GM21576 (cell line): ENCODE measurements around the gene CRY1.
A peak's percentile ranks its signal among the peaks of the same experiment; 100 is the strongest.
"Not testable (repeated sequence)": the region's sequence is repeated elsewhere in the genome, so short reads cannot be mapped to it uniquely, and the experiment has no call there.

Experiments used
- ATAC-seq: cut with Tn5 transposase; IDR thresholded peaks from one replicate; pipeline ENCODE4 v1.9.1; 2021; ENCODE audit warnings: mild to moderate bottlenecking, moderate library complexity; ENCODE audit not compliant: unreplicated experiment

CRY1 gene

GRCh38 chr12:107012736-107013425 lies 80.5 kb downstream of the CRY1 start:
- ATAC-seq = no peak

- ATAC-seq = no peak
Measured at GRCh38 chr12:107011519-107011918, 81.8 kb downstream of the CRY1 start.

GRCh38 chr12:107007411-107007810 lies 85.9 kb downstream of the CRY1 start:
- ATAC-seq = no peak

- not testable (repeated sequence) for ATAC-seq
Measured at GRCh38 chr12:107002665-107003064, 90.7 kb downstream of the CRY1 start.

- ATAC-seq = no peak
Measured at GRCh38 chr12:106999446-106999845, 93.9 kb downstream of the CRY1 start.

GRCh38 chr12:106997916-106998315 lies 95.4 kb downstream of the CRY1 start:
- ATAC-seq = no peak

GRCh38 chr12:106996102-106996501 lies 97.2 kb downstream of the CRY1 start:
- not testable (repeated sequence) for ATAC-seq

GRCh38 chr12:106994579-106995220 lies 98.6 kb downstream of the CRY1 start:
- no peak for ATAC-seq

- no peak for ATAC-seq
Measured at GRCh38 chr12:106987846-106988245, 105.5 kb downstream of the CRY1 start.

- ATAC-seq = peak; percentile 92
Measured at GRCh38 chr12:106986625-106987389, 106.5 kb downstream of the CRY1 start, which contains the start of gene MTERF2. Gene MTERF2 (minus strand): TSS chr12:106987146. CDS start chr12:106978714, 8,432 bp downstream.

GRCh38 chr12:106986135-106986534 lies 107.2 kb downstream of the CRY1 start:
- ATAC-seq = no peak

GRCh38 chr12:106985479-106985878 lies 107.9 kb downstream of the CRY1 start:
- ATAC-seq = no peak

- no peak for ATAC-seq
Measured at GRCh38 chr12:106984588-106985137, 108.7 kb downstream of the CRY1 start.

- ATAC-seq = no peak
Measured at GRCh38 chr12:106982229-106982628, 111.1 kb downstream of the CRY1 start.

- ATAC-seq = no peak
Measured at GRCh38 chr12:106981788-106982187, 111.6 kb downstream of the CRY1 start.

- ATAC-seq = no peak
Measured at GRCh38 chr12:106980944-106981343, 112.4 kb downstream of the CRY1 start.

GRCh38 chr12:106978035-106978800 lies 115.1 kb downstream of the CRY1 start:
- ATAC-seq = no peak

- ATAC-seq = no peak
Measured at GRCh38 chr12:106976668-106977067, 116.7 kb downstream of the CRY1 start.

- ATAC-seq = no peak
Measured at GRCh38 chr12:106975993-106976658, 117.2 kb downstream of the CRY1 start.

- ATAC-seq = no peak
Measured at GRCh38 chr12:106975098-106975497, 118.3 kb downstream of the CRY1 start.
